PC-9 (cell line): ENCODE measurements around the gene DBH. TPM values are rescaled to one million over a fixed set of nuclear protein-coding genes. Genes with fewer than 3 reads are reported as not detected.

Source experiments
- BruUV-seq: library from RNA; stranded (reverse); fragments of 400-500 nt; replicated peaks from 2 replicates; lab custom pipeline; 2021; lab: Mats Ljungman, UMichigan
- CTCF ChIA-PET: fragments of 300-600 bp; sonication (Branson Sonifier 250); formaldehyde crosslinking; loops from one replicate; lab custom pipeline; 2022; ENCODE audit warnings: antibody characterized with exemption; lab: Charles Lee
- POLR2A ChIA-PET: fragments of 300-600 bp; sonication (Branson Sonifier 250); formaldehyde crosslinking; loops from one replicate; lab custom pipeline; 2022; ENCODE audit warnings: antibody characterized with exemption; ENCODE audit not compliant: unreplicated experiment; lab: Charles Lee
- DNase-seq, 2 experiments: peaks; one replicate each; pipeline versions ENCODE4 v3.0.0 to v3.0.0-alpha.2; 2015 to 2022; ENCODE audit warnings: mixed read lengths in 1 of 2
- H2AFZ ChIP-seq: fragments of 200-600 bp; sonication (generic); 2 replicates; pipeline ENCODE4 v1.8.1; 2017; ENCODE audit warnings: antibody characterized with exemption
- H3F3A ChIP-seq: fragments of 200-600 bp; sonication (generic); 2 replicates; pipeline ENCODE4 v1.8.1; 2017; ENCODE audit warnings: antibody characterized with exemption, mild to moderate bottlenecking, low read depth; ENCODE audit not compliant: insufficient read depth
- H3K27ac ChIP-seq: fragments of 200-600 bp; sonication (generic); 2 replicates; pipeline ENCODE4 v1.6.1; 2016; ENCODE audit warnings: mixed run types
- H3K27me3 ChIP-seq: fragments of 200-600 bp; sonication (generic); 2 replicates; pipeline ENCODE4 v1.6.1; 2016; ENCODE audit warnings: low read depth, mixed run types; ENCODE audit not compliant: insufficient read depth
- H3K36me3 ChIP-seq: fragments of 200-600 bp; sonication (generic); 2 replicates; pipeline ENCODE4 v1.6.1; 2016; ENCODE audit warnings: low read depth, mixed run types
- H3K4me1 ChIP-seq: fragments of 200-600 bp; sonication (generic); replicated peaks from 2 replicates; pipeline ENCODE4 v1.6.1; 2016; ENCODE audit warnings: mixed run types; ENCODE audit not compliant: insufficient read depth
- H3K4me2 ChIP-seq: fragments of 200-600 bp; sonication (generic); 2 replicates; pipeline ENCODE4 v1.6.1; 2017; ENCODE audit warnings: mixed run types
- H3K4me3 ChIP-seq: fragments of 200-600 bp; sonication (generic); 2 replicates; pipeline ENCODE4 v1.6.1; 2016; ENCODE audit warnings: mixed run types
- H3K79me2 ChIP-seq: fragments of 200-600 bp; sonication (generic); 2 replicates; pipeline ENCODE4 v1.6.1; 2017; ENCODE audit warnings: low read depth, mixed run types
- H3K9me2 ChIP-seq: fragments of 200-600 bp; sonication (generic); 2 replicates; pipeline ENCODE4 v1.8.1; 2017; ENCODE audit warnings: mild to moderate bottlenecking; ENCODE audit not compliant: insufficient read depth
- H3K9me3 ChIP-seq: fragments of 200-600 bp; sonication (generic); 2 replicates; pipeline ENCODE4 v1.8.1; 2016; ENCODE audit warnings: low read depth; ENCODE audit not compliant: insufficient read depth
- H4K20me1 ChIP-seq: fragments of 200-600 bp; sonication (generic); 2 replicates; pipeline ENCODE4 v1.8.1; 2017; ENCODE audit not compliant: insufficient read depth
- CTCF ChIP-seq: fragments of 200-600 bp; sonication (generic); conservative IDR thresholded peaks from 2 replicates; pipeline ENCODE4 v1.6.1; 2017; ENCODE audit warnings: mixed run types, antibody characterized with exemption, mild to moderate bottlenecking, moderate library complexity
- EZH2 ChIP-seq: fragments of 200-600 bp; sonication (generic); IDR thresholded peaks from 2 replicates; pipeline ENCODE4 v1.8.0; 2017; ENCODE audit warnings: antibody characterized with exemption, low read depth
- intact Hi-C: fragments of 100-400 bp; cut with micrococcal nuclease; formaldehyde crosslinking; loops from one replicate; pipeline ENCODE4 v1.10.0; 2022; ENCODE audit not compliant: unreplicated experiment
- total RNA-seq: library from RNA; stranded (reverse); gene quantifications from 2 replicates; pipeline ENCODE4 v1.2.3, GENCODE V29; 2021

The DBH gene
- total RNA-seq, 1 experiment from 2014 or later, result not detected

DNA sequence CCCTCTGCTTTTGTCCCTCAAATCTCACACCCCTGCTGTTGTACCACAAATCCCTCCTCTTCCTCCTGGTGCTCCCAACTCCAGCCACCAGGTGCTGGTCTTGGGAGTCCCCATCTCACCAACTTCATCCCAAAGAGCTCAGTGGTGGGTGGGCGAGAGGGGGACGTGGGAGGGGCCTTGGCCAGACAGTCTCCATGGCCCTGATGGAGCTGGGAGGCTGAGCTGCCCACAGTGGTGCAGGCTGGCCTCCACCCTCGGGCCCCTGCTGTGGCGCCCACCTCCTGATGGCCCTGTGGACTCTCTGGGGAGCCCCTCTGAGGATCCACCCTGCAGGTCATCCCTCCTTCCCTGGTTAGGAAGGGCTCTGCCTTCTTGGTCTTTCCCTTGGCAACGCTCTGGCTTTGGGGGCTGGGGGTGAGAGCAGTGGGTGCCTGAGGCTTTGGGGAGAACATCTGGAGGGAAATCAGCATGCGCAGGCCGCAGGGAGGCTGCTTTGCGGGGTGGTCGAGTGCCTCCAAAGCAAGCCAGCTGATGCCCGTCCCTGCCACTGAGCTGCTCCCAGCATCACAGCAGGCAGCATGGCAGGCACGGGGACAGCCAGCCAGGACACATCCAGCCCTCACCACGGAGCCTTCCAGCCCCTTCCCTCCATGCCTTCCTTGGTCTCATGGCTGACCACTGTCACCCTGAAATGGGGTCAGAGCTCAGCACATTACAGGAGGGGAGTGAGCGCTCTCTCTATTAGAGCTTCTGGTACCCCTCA, 19.3 kb upstream of the DBH start:
- no TSS peak for BruUV-seq
- peaks cover 100% of the 10 kb centered on the region for H3K27me3 ChIP-seq
- CTCF ChIA-PET, result interaction anchor here (0.6 kb wide), 1 partner anchor 140 kb away, joined by 4 read pairs; no protein-coding TSS in a partner anchor

GRCh38 chr9:133618726-133619125, 17.4 kb upstream of the DBH start:
- TF ChIP-seq EZH2 (no peak), CTCF (no peak)
- no peak overlapping the region for H3K27ac ChIP-seq
- H3K4me3 ChIP-seq, result no peak overlapping the region
- CTCF ChIA-PET, result no interaction called here
- H3K36me3 ChIP-seq, result no peaks in the 10 kb centered on the region
- DNase-seq, result no peak
- peaks cover 100% of the 10 kb centered on the region for H3K27me3 ChIP-seq
- H3K79me2 ChIP-seq, result no peaks in the 10 kb centered on the region
- H3K9me2 ChIP-seq, result no peaks in the 10 kb centered on the region
- no peak overlapping the region for H3K4me2 ChIP-seq
- H4K20me1 ChIP-seq, result no peaks in the 10 kb centered on the region
- BruUV-seq, result no TSS peak
- H2AFZ ChIP-seq, result no peak overlapping the region
- H3K4me1 ChIP-seq, result no peaks in the 10 kb centered on the region
- intact Hi-C loops, result no loop called here
- no peaks in the 10 kb centered on the region for H3F3A ChIP-seq
- POLR2A ChIA-PET, result no interaction called here
- H3K9me3 ChIP-seq, result no peaks in the 10 kb centered on the region

More for the DNA sequence above, 19.3 kb upstream of the DBH start:
- Histone ChIP-seq H3K36me3 (no peaks in the 10 kb centered on the region), H3K4me1 (no peaks in the 10 kb centered on the region), H3K4me3 (no peak overlapping the region), H3F3A (no peaks in the 10 kb centered on the region), H3K27ac (no peak overlapping the region), H3K9me2 (no peaks in the 10 kb centered on the region), H3K4me2 (no peak overlapping the region), H4K20me1 (0 out of 2 replicates have a peak, but pooled peaks cover 1% of the 10 kb centered on the region), H3K9me3 (no peaks in the 10 kb centered on the region), H2AFZ (no peak overlapping the region), H3K79me2 (no peaks in the 10 kb centered on the region)
- no peak for TF ChIP-seq EZH2
- no peak for DNase-seq
- POLR2A ChIA-PET, result no interaction called here
- intact Hi-C loops, result no loop called here

- Histone ChIP-seq H3K27me3 (peaks cover 96% of the 10 kb centered on the region), H4K20me1 (no peaks in the 10 kb centered on the region), H3K36me3 (no peaks in the 10 kb centered on the region), H3F3A (no peaks in the 10 kb centered on the region), H3K9me2 (no peaks in the 10 kb centered on the region), H3K79me2 (no peaks in the 10 kb centered on the region), H3K9me3 (no peaks in the 10 kb centered on the region), H3K4me2 (no peak overlapping the region), H3K27ac (no peak overlapping the region), H3K4me1 (no peaks in the 10 kb centered on the region), H2AFZ (no peak overlapping the region), H3K4me3 (no peak overlapping the region)
- no peak for TF ChIP-seq CTCF
- no peak for TF ChIP-seq EZH2
- intact Hi-C loops, result no loop called here
- DNase-seq, result no peak
- CTCF ChIA-PET, result no interaction called here
- POLR2A ChIA-PET, result no interaction called here
- BruUV-seq, result no TSS peak
Observed at GRCh38 chr9:133619791-133620190, 16.4 kb upstream of the DBH start.
